NCI-H2029 treated with DMSO at 0.1 percent for 48 hours (cell line): ENCODE data around the gene OVOL3.
"Not testable (repeated sequence)": the region's sequence is repeated elsewhere in the genome, so short reads cannot be mapped to it uniquely, and the experiment has no call there.

Experiments used
- DNase-seq: peaks from one replicate; lab custom pipeline; 2025; lab: John Stamatoyannopoulos, UW

Gene OVOL3

DNA sequence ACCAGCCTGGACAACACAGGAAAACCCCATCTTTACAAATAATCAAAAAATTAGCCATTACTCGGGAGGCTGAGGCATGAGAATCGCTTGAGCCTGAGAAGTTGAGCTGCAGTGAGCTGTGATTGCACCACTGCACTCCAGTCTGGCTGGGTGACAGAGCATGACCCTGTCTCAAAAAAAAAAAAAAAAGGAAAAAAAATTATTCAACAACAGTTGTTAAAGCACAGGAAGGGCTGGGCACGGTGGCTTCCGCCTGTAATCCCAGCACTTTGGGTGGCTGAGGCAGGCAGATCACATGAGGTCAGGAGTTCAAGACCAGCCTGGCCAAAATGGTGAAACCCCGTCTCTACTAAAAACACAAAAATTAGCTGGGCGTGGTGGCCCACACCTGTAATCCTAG lies 20.3 kb downstream of the OVOL3 start:
- not testable (repeated sequence) for DNase-seq

DNA sequence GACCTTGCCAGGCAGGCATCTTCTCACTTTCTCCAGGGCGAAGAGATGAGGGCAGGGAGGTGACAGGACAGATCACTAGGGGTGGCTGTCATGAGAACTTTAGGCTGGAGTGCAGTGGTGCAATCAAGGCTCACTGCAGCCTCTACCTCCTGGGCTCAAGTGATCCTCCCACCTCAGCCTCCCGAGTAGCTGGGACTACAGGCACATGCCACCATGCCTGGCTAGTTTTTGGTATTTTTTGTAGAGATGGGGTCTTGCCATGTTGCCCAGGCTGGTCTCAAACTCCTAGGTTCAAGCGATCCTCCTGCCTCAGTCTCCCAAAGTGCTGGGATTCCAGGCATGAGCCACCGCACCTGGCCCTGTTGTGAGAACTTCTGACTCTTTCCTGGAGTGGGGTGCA lies 23.9 kb downstream of the OVOL3 start:
- DNase-seq = not testable (repeated sequence)

DNA sequence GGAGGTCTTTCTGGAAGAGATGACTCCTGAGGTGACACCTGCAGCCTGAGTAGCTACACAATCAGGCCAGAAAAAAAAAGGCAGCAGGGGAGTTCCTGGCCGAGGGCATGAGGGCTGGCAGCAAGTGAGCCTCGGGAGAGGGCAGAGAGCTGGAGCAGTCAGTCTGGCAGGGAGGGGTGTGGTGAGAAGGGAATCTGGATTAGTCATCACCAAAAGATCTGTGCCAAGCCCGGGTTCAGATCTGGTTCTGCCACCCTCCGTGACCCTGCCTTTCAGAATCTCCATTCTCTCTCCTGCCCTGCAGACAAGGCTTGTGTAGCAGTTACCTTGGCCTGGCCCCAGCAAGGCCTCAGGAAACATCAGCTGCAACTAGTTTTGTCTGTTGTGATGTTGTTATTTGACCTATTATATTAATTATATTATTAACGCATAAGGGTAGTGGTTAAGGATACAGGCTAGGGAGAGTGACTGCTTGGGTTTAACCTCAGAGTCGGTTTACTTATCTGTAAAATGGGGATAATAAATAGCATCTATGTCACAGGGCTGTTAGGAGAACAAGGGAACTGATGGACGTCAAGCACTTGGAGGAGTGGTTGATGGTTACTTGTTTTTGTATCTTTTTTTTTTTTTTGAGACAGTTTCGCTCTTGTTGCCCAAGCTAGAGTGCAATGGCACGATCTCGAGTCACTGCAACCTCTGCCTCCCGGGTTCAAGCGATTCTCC lies 26.2 kb downstream of the OVOL3 start:
- peak; percentile 76 for DNase-seq

GRCh38 chr19:36139120-36139472 lies 28.2 kb downstream of the OVOL3 start:
- no peak for DNase-seq

DNA sequence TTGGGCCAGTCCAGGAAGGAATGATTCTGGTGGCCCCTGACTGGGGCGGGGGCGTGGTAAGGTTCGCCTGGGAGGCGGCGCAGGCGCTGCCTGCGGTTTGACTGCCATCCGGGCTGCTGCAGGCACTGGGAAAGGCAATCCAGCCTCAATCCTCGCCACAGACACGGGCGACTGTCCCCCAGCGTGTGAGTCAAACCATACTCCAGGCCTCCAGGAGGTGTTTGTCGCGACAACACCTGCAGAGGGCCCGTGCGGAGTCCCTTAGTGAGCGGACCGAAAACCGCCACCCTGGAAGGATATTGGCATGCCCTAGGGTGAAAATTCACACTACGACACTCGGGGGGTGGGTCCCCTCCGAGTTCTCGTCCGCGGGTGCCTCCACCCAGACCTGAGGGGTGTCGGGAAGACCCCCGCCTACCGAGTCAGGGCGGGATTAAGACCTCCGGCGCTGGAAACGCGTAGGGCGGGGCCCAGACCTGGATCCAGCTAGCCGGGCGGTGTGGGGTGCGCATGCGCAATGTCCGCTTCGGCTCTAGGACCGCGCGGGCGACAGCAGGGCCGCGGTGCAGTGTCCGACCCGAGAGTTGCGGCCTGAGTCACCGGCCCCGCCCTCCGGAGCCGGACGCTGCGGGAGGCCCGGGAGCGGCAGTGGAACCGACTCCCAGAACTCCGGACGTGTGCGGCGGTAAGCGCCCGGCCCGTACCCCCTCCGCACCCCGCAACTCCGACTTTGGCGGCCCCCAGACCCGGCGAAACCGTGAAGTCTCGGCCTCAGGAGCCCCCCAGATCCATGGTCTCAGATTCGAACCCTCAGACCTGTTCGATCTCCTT lies 28.7 kb downstream of the OVOL3 start, which contains the start of gene CAPNS1:
TSS of gene CAPNS1 (plus strand) at position 594 of the 831 bp plus-strand sequence. CDS start 946 bp downstream, outside the sequence.
- peak; percentile 76 for DNase-seq

GRCh38 chr19:36140304-36141038 lies 29.5 kb downstream of the OVOL3 start:
- no peak for DNase-seq

- peak; percentile 68 for DNase-seq
These were observed 30.3 kb downstream of the OVOL3 start for GRCh38 chr19:36141039-36141927.

DNA sequence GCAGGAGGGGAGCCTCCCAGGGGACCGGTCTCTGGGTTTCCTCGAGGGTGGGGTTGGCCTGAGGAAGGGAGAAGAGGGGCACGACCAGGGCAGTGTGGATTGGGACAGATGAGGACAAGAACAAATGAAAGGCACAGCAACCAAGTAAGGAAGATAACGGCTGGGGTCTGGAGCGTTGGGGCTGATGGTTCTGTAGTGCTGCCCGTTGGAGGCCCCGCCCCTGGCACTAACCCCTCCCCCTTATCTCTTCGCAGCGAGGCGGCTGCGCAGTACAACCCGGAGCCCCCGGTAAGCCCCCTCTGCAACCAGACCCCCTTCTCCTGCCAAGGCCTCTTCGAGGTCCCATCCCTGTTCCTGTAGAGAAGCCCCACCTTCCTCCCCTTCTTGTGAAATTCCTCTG lies 31.1 kb downstream of the OVOL3 start:
- DNase-seq = no peak

GRCh38 chr19:36142496-36142895 lies 31.6 kb downstream of the OVOL3 start:
- no peak for DNase-seq

DNA sequence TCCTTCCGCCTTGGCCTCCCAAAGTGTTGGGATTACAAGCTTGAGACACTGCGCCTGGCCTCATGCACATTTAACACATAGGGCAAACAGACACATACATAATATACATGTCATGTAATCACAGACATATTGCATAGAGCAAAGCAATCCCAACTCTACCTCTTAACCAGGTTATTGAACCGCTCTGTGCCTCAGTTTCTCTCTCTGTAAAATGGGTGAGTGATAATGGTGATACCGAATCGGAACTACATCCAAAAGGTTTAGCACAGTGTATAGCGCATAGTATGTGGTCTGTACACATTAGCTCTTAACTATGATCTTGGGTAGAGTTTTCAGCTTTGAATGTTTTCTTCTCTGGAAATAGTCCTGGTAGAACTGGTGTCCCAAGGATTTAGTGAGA lies 33.7 kb downstream of the OVOL3 start:
- DNase-seq = no peak

DNA sequence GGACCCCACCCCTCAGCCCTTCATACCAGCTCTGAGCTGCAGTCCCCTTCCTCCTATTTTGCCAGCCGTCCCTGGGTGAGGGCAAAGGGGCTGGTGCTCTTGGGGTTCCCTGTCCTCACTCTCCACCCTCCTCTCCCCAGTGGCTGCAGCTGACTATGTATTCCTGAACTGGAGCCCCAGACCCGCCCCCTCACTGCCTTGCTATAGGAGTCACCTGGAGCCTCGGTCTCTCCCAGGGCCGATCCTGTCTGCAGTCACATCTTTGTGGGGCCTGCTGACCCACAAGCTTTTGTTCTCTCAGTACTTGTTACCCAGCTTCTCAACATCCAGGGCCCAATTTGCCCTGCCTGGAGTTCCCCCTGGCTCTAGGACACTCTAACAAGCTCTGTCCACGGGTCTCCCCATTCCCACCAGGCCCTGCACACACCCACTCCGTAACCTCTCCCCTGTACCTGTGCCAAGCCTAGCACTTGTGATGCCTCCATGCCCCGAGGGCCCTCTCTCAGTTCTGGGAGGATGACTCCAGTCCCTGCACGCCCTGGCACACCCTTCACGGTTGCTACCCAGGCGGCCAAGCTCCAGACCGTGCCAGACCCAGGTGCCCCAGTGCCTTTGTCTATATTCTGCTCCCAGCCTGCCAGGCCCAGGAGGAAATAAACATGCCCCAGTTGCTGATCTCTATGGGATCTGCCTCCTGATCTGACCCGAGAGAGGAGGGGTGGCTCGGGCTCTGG lies 38.9 kb downstream of the OVOL3 start:
- no peak for DNase-seq

DNA sequence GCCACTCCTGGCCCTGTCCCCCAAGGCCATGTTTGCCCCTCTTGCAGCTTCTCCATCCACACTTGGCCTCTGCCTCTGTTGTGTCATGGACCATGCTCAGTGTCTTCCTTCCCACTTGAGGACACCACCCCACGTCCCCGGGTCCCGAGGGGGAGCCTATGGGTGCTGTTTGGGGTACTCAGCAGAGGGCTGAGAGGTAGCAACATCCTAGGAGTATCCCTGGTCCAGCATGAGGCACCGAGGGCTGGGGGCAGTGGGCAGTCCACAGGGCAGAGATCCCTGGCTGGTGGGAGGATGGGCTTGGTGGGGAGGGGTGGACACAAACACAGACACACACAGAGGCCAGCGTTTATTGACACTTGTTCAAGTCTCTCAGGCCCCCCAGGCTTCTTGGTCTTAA lies 39.6 kb downstream of the OVOL3 start:
- DNase-seq = no peak

DNA sequence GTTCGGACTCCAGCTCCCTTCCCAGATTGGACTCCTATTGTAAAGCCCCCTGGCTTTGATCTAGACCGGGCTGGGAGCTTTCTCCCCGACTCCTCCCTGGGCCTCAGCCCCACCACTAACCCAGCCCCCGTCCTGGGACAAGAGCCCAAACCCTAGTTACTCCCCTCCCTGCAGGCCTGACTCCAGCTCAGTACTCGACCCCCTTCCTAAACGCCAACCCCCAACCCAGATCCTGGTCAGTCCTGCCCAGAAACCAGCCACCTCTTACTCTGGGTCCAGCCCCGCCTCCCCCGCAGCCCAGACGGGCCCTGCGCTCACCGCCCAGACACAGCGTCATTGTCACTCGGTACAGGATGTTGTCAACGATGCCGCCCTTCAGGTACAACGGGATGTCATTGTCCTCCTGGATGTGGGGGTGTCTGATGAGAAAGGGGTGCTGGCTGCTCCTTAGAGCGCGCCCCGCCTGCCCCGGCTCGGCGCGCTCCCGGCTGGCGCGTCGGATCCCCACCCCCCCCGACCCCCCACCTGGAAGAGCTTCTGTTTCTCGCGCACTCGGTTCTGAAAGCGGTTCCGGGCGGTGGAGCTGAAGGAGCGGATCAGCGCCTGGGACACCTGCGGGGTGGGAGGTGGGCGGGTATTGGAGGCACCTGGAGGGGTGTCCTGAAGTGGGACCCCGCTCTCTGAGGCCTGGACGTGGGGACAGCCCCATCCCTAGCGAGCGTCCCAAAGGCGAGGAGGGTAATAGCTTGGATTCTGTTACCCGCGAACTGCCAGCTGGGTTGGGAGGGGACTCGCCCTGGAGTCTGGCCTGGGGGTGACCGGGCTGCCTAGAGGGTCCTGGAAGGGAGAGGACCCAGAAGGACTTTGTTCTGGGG lies 40.4 kb downstream of the OVOL3 start:
- DNase-seq = no peak

DNA sequence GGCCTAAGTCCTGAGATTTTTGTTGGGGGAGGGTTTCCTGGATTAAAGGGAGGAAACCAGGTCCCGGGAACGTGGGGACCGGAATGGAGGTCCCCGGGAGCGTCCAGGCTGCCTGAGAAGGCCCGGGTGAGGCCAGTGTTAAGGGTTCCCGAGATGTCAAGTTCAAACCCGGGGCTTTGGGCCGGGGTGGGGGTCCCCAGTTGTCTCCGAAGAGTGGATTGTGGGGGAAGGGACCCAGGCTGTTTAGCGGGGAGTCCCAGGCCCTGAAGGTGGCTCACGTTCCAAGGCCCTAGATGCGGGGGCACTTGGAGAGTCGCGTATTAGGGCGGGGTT lies 41.0 kb downstream of the OVOL3 start:
- DNase-seq = no peak

GRCh38 chr19:36152352-36153091 lies 41.6 kb downstream of the OVOL3 start, which contains the start of gene COX7A1:
Gene COX7A1, minus strand, starts transcription at chr19:36152447. Its CDS starts 40 bp downstream, at chr19:36152407.
- no peak for DNase-seq

- no peak for DNase-seq
These were observed 42.2 kb downstream of the OVOL3 start for GRCh38 chr19:36153126-36153525.

GRCh38 chr19:36160821-36161596 lies 50.1 kb downstream of the OVOL3 start:
- no peak for DNase-seq
